Activated T-helper 2 cell treated with anti-CD3 and anti-CD28 coated beads, Interferon-gamma antibody, Interleukin-2, Interleukin-4, amounts not matched to agents 10 μg/mL and 5 μg/mL and 100 μg/mL, durations not matched to agents 14 hours and 24 hours and 36 hours (primary cell): ENCODE data around the gene PEAK1. TPM values are rescaled to one million over a fixed set of nuclear protein-coding genes. Genes with fewer than 3 reads are reported as not detected.
A peak's percentile ranks its signal among the peaks of the same experiment; 100 is the strongest.

Source experiments
- DNase-seq: peaks from one replicate; pipeline ENCODE4 v3.0.0; 2021; ENCODE audit warnings: low spot score
- H3K27ac Mint-ChIP-seq: one replicate; pipeline ENCODE4 v1.8.0; 2021; ENCODE audit warnings: mixed read lengths
- H3K27me3 Mint-ChIP-seq: one replicate; pipeline ENCODE4 v1.8.0; 2021; ENCODE audit warnings: low read depth, mixed read lengths
- H3K36me3 Mint-ChIP-seq: one replicate; pipeline ENCODE4 v1.8.0; 2021; ENCODE audit warnings: low read depth, mixed read lengths
- H3K4me1 Mint-ChIP-seq: one replicate; pipeline ENCODE4 v1.8.0; 2021; ENCODE audit warnings: low read depth, mixed read lengths
- H3K4me3 Mint-ChIP-seq: one replicate; pipeline ENCODE4 v1.8.0; 2021; ENCODE audit warnings: low read depth, mild to moderate bottlenecking, moderate library complexity, mixed read lengths
- H3K9me3 Mint-ChIP-seq: one replicate; pipeline ENCODE4 v1.8.0; 2021; ENCODE audit warnings: mixed read lengths
- intact Hi-C: fragments of 100-400 bp; cut with micrococcal nuclease; formaldehyde crosslinking; loops from one replicate; pipeline ENCODE4 v1.15.1; 2023
- total RNA-seq: library from RNA; stranded (reverse); gene quantifications from 2 replicates; pipeline ENCODE4 v1.2.3, GENCODE V29; 2022

Gene PEAK1
- total RNA-seq, 1 donor from 2014 or later: 26.0 TPM

DNA sequence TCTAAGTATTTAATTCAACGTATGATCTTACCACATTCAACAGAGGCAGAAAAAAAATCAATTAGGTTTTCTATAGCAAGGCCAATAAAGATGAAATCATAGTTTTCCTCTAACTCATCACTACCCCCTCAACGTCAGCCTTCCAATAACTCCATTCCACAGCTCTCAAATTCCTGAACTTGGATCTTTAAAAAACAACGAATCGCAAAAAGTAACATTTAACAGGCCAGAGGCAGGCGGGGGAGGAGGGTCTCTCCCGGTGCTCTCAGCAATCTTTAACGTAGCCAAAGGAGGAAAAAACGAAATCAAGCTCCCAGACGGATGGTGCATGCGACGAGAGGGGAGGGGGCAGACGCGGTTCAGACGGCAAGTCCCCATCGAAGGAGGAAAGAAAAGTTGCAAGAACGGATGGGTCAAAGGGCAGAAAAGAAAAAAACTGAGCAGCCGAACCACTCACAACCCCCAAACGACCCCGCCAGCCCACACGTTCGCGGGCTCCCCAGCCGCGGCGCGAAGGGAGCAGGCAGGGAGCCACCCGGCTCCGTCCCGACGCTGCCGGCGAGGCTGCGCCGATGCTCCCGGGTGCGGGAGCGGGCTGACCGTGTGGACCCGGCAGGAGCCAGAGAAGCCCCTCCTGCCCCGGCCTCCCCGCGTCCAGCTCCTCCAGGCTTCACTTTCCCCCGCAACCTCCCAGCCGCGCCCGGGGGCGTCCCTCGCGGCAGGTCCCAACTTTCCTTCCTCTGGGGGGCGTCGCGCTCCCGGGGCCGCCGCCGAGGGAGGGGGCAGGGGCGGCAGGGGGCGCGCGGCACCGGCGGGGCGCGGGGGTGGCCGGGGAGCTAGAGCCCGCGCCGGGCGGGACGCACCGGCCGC is 703 bp downstream of the PEAK1 start:
- Mint-ChIP-seq H3K36me3 (peaks cover 5% of the 10 kb centered on the region), H3K27me3 (no peaks in the 10 kb centered on the region), H3K9me3 (no peaks in the 10 kb centered on the region), H3K4me1 (peaks cover 36% of the 10 kb centered on the region), H3K27ac (peak overlapping the region; percentile 80), H3K4me3 (peak overlapping the region; percentile 88)
- intact Hi-C loops: loop anchor here (5.0 kb wide), 1 partner anchor 38 kb away; no protein-coding TSS in a partner anchor
- DNase-seq: peak; percentile 20

DNA sequence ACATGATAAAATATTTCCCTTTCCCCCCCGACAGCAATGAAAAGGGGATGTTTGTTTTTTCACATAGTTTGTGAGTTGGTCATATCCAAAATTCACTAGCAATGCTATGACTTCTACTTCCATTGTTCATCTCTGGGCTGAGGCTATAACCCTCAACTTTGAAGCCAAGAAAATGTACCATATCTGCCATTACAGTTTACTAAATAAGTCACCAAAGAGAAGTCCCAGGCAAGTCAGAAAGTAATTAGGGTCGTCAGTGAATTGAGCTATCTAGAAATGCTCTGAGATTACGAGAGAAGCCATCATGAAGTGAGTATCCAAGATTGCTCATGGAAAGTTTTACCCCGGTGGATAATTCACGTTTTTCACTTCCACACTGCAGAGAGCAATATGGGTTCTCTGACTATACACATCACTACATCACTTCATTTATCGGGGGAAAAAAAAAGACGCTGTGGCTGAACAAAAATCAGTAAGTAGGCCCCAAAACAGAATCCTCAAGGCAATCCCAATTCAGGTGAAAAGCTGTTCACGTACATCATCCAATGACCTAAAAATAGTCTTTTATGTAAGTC is 1.4 kb downstream of the PEAK1 start:
- H3K9me3 Mint-ChIP-seq: no peaks in the 10 kb centered on the region
- DNase-seq: no peak
- no peaks in the 10 kb centered on the region for H3K27me3 Mint-ChIP-seq
- intact Hi-C loops: loop anchor here (5.0 kb wide), 1 partner anchor 39 kb away; no protein-coding TSS in a partner anchor
- H3K4me3 Mint-ChIP-seq: peak overlapping the region; percentile 88
- peak overlapping the region; percentile 80 for H3K27ac Mint-ChIP-seq
- peaks cover 5% of the 10 kb centered on the region for H3K36me3 Mint-ChIP-seq
- H3K4me1 Mint-ChIP-seq: peaks cover 31% of the 10 kb centered on the region

DNA sequence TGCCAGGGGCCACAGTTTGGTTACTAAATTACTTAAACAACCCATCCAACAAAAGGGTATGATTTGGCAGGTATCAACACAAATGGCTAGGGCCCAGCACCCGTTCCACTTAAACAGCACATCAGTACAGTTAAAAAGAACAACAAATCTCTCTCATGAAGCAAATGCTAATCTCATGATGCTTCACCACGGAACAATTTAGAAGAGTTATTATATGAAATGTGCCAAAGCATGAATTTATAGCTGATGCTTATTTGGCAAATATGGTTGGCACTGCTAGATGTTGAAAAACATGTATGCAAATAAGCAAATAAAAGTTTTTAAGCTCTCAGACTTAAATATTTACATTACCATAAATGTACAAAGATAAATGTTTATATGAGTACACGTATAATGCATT is 2.3 kb downstream of the PEAK1 start:
- H3K27ac Mint-ChIP-seq: no peak overlapping the region
- H3K4me3 Mint-ChIP-seq: peak overlapping the region; percentile 20
- H3K4me1 Mint-ChIP-seq: peaks cover 28% of the 10 kb centered on the region
- no peaks in the 10 kb centered on the region for H3K9me3 Mint-ChIP-seq
- no peaks in the 10 kb centered on the region for H3K27me3 Mint-ChIP-seq
- H3K36me3 Mint-ChIP-seq: peaks cover 5% of the 10 kb centered on the region
- DNase-seq: no peak
- intact Hi-C loops: loop anchor here (5.0 kb wide), 1 partner anchor 40 kb away; no protein-coding TSS in a partner anchor

- H3K4me3 Mint-ChIP-seq: no peak overlapping the region
- intact Hi-C loops: loop anchor here (5.0 kb wide), 1 partner anchor 40 kb away; no protein-coding TSS in a partner anchor
- no peaks in the 10 kb centered on the region for H3K27me3 Mint-ChIP-seq
- H3K36me3 Mint-ChIP-seq: peaks cover 5% of the 10 kb centered on the region
- H3K9me3 Mint-ChIP-seq: no peaks in the 10 kb centered on the region
- peaks cover 31% of the 10 kb centered on the region for H3K4me1 Mint-ChIP-seq
- no peak overlapping the region for H3K27ac Mint-ChIP-seq
- no peak for DNase-seq
Measured at GRCh38 chr15:77416954-77417353, 3.0 kb downstream of the PEAK1 start.

- no peak overlapping the region for H3K27ac Mint-ChIP-seq
- peaks cover 5% of the 10 kb centered on the region for H3K36me3 Mint-ChIP-seq
- H3K4me3 Mint-ChIP-seq: no peak overlapping the region
- peaks cover 24% of the 10 kb centered on the region for H3K4me1 Mint-ChIP-seq
- no peak for DNase-seq
- no peaks in the 10 kb centered on the region for H3K27me3 Mint-ChIP-seq
- H3K9me3 Mint-ChIP-seq: no peaks in the 10 kb centered on the region
- intact Hi-C loops: loop anchor here (5.0 kb wide), 1 partner anchor 41 kb away; no protein-coding TSS in a partner anchor
Measured at GRCh38 chr15:77416148-77416455, 3.8 kb downstream of the PEAK1 start.

- H3K4me1 Mint-ChIP-seq: peaks cover 25% of the 10 kb centered on the region
- no peak for DNase-seq
- no peaks in the 10 kb centered on the region for H3K9me3 Mint-ChIP-seq
- no peaks in the 10 kb centered on the region for H3K27me3 Mint-ChIP-seq
- intact Hi-C loops: loop anchor here (5.0 kb wide), 1 partner anchor 42 kb away; no protein-coding TSS in a partner anchor
- H3K27ac Mint-ChIP-seq: no peak overlapping the region
- H3K36me3 Mint-ChIP-seq: peaks cover 5% of the 10 kb centered on the region
- H3K4me3 Mint-ChIP-seq: no peak overlapping the region
Measured at GRCh38 chr15:77415450-77416147, 4.3 kb downstream of the PEAK1 start.

GRCh38 chr15:77414789-77415442 is 5.0 kb downstream of the PEAK1 start:
- Mint-ChIP-seq H3K4me3 (no peak overlapping the region), H3K4me1 (peaks cover 30% of the 10 kb centered on the region), H3K27ac (no peak overlapping the region), H3K36me3 (peaks cover 5% of the 10 kb centered on the region), H3K9me3 (no peaks in the 10 kb centered on the region), H3K27me3 (no peaks in the 10 kb centered on the region)
- intact Hi-C loops: loop anchor here (5.0 kb wide), 1 partner anchor 42 kb away; no protein-coding TSS in a partner anchor
- no peak for DNase-seq

DNA sequence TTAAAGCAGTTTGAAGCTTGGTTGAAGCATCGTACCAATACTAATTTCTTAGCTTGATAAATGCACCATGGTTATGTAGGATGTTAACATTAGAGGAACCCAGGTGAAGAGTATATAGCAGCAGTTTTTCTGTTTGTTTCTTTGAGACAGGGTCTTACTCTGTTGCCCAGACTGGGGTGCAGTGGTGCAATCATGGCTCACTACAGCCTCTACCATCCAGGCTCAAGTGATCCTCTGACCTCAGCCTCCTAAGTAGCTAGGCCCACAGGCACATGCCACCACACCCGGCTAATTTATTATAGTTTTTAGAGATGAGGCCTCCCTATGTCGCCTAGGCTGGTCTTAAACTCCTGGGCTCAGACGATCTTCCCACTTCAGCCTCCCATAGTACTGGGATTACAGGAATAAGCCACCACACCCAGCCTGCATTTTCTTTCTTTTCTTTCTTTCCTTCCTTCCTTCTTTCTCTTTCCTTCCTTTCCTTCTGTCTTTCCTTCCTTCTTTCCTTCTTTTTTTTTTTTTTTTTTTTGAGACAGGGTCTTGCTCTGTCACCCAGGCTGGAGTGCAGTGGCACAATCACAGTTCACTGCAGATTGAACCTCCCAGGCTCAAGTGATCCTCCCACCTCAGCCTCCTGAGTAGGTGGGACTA is 6.1 kb downstream of the PEAK1 start:
- Mint-ChIP-seq H3K9me3 (no peaks in the 10 kb centered on the region), H3K36me3 (peaks cover 2% of the 10 kb centered on the region), H3K27ac (no peak overlapping the region), H3K4me1 (peaks cover 34% of the 10 kb centered on the region), H3K4me3 (no peak overlapping the region), H3K27me3 (no peaks in the 10 kb centered on the region)
- DNase-seq: no peak
- intact Hi-C loops: no loop called here

GRCh38 chr15:77412972-77413698 is 6.8 kb downstream of the PEAK1 start:
- no peaks in the 10 kb centered on the region for H3K9me3 Mint-ChIP-seq

DNA sequence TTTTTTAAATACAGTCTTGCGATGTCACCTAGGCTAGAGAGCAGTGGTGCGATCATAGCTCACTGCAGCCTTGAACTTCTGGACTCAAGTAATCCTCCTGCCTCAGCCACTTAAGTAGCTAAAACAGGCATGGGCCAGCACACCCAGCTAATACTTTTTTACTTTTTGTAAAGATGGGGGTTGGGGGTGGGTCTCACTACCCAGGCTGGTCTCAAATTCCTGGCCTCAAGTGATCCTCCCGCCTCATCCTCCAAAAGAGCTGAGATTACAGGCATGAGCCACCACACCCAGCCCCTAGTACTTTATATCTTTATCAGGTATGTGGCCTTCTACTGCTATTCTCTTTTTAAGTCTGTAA is 8.3 kb downstream of the PEAK1 start:
- no peaks in the 10 kb centered on the region for H3K9me3 Mint-ChIP-seq
- no peak overlapping the region for H3K27ac Mint-ChIP-seq
- no peak for DNase-seq
- intact Hi-C loops: no loop called here
- no peak overlapping the region for H3K4me3 Mint-ChIP-seq
- H3K4me1 Mint-ChIP-seq: peaks cover 30% of the 10 kb centered on the region
- peaks cover 8% of the 10 kb centered on the region for H3K36me3 Mint-ChIP-seq
- H3K27me3 Mint-ChIP-seq: no peaks in the 10 kb centered on the region

More at GRCh38 chr15:77412972-77413698, 6.8 kb downstream of the PEAK1 start:
- intact Hi-C loops: no loop called here
- Mint-ChIP-seq H3K36me3 (no peaks in the 10 kb centered on the region), H3K4me1 (peaks cover 27% of the 10 kb centered on the region), H3K4me3 (no peak overlapping the region), H3K27ac (no peak overlapping the region), H3K27me3 (no peaks in the 10 kb centered on the region)
- DNase-seq: no peak

DNA sequence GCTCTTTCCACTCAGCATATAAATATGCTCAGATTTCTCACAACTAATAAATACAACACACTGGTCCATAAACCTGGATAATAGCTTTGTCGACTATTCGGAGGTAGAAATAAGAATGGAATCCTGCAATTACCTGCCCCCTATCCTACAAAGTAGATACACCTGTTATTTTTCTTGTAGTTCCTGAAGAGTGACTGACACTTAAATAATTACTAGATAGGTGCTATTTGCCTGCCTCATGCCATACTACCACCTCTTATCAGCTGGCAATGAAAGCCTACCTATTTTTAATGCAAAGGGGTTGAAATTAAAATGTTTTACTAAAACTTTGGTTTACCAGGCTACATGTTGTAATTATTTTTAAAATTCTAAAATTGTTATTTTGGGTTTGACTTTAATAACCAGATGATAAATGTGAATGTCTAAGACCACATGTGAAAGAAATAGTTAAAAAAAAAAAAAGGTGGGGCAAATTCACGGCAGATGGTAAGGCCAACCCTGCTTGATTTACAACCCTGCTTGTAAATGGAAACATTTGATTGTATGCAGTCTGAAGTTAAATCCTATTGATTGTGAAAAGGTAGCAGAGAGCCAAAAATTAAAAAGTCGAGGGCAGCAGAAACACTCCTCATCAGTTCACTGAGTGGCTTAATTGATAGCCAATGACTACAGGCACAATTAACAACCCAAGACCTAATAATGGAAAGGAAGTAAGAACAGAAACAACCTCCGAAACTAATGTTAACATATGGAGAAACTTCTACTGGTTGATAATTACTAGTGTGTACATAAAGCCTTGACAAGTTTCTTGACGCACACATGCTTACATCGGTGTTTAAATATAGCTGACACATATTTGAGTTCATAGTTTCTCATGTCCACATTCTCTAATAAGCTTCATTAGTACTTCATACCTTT is 8.9 kb downstream of the PEAK1 start:
- H3K27me3 Mint-ChIP-seq: no peaks in the 10 kb centered on the region
- no peaks in the 10 kb centered on the region for H3K9me3 Mint-ChIP-seq
- no peak overlapping the region for H3K27ac Mint-ChIP-seq
- DNase-seq: no peak
- no peak overlapping the region for H3K4me3 Mint-ChIP-seq
- peaks cover 36% of the 10 kb centered on the region for H3K4me1 Mint-ChIP-seq
- intact Hi-C loops: no loop called here
- peaks cover 9% of the 10 kb centered on the region for H3K36me3 Mint-ChIP-seq
